ENCODE measurements around the gene NCMAP. TPM values are rescaled to one million over a fixed set of nuclear protein-coding genes. Genes with fewer than 3 reads are reported as not detected.

Gene NCMAP
- total RNA-seq, 2 donors from 2014 or later: 0.72 to 2.7 TPM

GRCh38 chr1:24619376-24619775, 63.5 kb downstream of the NCMAP start:
- no peak overlapping the region for H3K27ac ChIP-seq
- DNase-seq: no peak
- intact Hi-C loops (cut with DNase I): no loop called here
- H3K27me3 ChIP-seq: no peaks in the 10 kb centered on the region
- TF ChIP-seq CTCF (IDR thresholded peaks at IDR 0.05): no peak
- no peaks in the 10 kb centered on the region for H3K4me1 ChIP-seq
- no peak overlapping the region for H3K9ac ChIP-seq (ENCODE audit: low read depth in 2 of 2, low read length in 2 of 2)
- H3K4me3 ChIP-seq: no peak overlapping the region
- no peaks in the 10 kb centered on the region for H3K9me3 ChIP-seq
- H3K36me3 ChIP-seq: no peaks in the 10 kb centered on the region

- H3K9me3 ChIP-seq: no peaks in the 10 kb centered on the region
- intact Hi-C loops (cut with DNase I): no loop called here
- no peak overlapping the region for H3K27ac ChIP-seq
Measured at GRCh38 chr1:24620678-24621077, 64.8 kb downstream of the NCMAP start.

GRCh38 chr1:24621121-24621520, 65.2 kb downstream of the NCMAP start:
- no peak for TF ChIP-seq CTCF (IDR thresholded peaks at IDR 0.05)
- no peak overlapping the region for H3K27ac ChIP-seq
- H3K4me1 ChIP-seq: no peaks in the 10 kb centered on the region
- no peaks in the 10 kb centered on the region for H3K9me3 ChIP-seq
- no peak overlapping the region for H3K9ac ChIP-seq (ENCODE audit: low read depth in 2 of 2, low read length in 2 of 2)
- H3K27me3 ChIP-seq: no peaks in the 10 kb centered on the region
- H3K36me3 ChIP-seq: no peaks in the 10 kb centered on the region
- no peak for DNase-seq
- intact Hi-C loops (cut with DNase I): no loop called here
- no peak overlapping the region for H3K4me3 ChIP-seq

More at GRCh38 chr1:24620678-24621077, 64.8 kb downstream of the NCMAP start:
- TF ChIP-seq CTCF (IDR thresholded peaks at IDR 0.05): no peak
- no peak for DNase-seq
- no peaks in the 10 kb centered on the region for H3K4me1 ChIP-seq
- H3K27me3 ChIP-seq: no peaks in the 10 kb centered on the region
- no peak overlapping the region for H3K9ac ChIP-seq (ENCODE audit: low read depth in 2 of 2, low read length in 2 of 2)
- no peak overlapping the region for H3K4me3 ChIP-seq
- no peaks in the 10 kb centered on the region for H3K36me3 ChIP-seq

- Histone ChIP-seq H3K36me3 (no peaks in the 10 kb centered on the region), H3K4me1 (no peaks in the 10 kb centered on the region), H3K27me3 (no peaks in the 10 kb centered on the region), H3K27ac (no peak overlapping the region), H3K9ac (ENCODE audit: low read depth in 2 of 2, low read length in 2 of 2) (no peak overlapping the region), H3K9me3 (no peaks in the 10 kb centered on the region), H3K4me3 (no peak overlapping the region)
- no peak for TF ChIP-seq CTCF (IDR thresholded peaks at IDR 0.05)
- peak; percentile 22 for DNase-seq
- intact Hi-C loops (cut with DNase I): no loop called here
Measured at GRCh38 chr1:24622218-24622617, 66.3 kb downstream of the NCMAP start.

GRCh38 chr1:24632832-24633175, 76.9 kb downstream of the NCMAP start:
- no peaks in the 10 kb centered on the region for H3K9me3 ChIP-seq
- no peak for DNase-seq
- no peak overlapping the region for H3K27ac ChIP-seq
- no peaks in the 10 kb centered on the region for H3K27me3 ChIP-seq
- no peaks in the 10 kb centered on the region for H3K4me1 ChIP-seq
- TF ChIP-seq CTCF (IDR thresholded peaks at IDR 0.05): no peak
- intact Hi-C loops (cut with DNase I): loop anchor here (10.0 kb wide), 2 partner anchors 88 to 208 kb away; no protein-coding TSS in a partner anchor
- no peak overlapping the region for H3K4me3 ChIP-seq
- H3K36me3 ChIP-seq: no peaks in the 10 kb centered on the region
- H3K9ac ChIP-seq (ENCODE audit: low read depth in 2 of 2, low read length in 2 of 2): no peak overlapping the region
